Measurements from ENCODE around the gene TMEM154.
A peak's percentile ranks its signal among the peaks of the same experiment; 100 is the strongest.

TMEM154 gene

DNA sequence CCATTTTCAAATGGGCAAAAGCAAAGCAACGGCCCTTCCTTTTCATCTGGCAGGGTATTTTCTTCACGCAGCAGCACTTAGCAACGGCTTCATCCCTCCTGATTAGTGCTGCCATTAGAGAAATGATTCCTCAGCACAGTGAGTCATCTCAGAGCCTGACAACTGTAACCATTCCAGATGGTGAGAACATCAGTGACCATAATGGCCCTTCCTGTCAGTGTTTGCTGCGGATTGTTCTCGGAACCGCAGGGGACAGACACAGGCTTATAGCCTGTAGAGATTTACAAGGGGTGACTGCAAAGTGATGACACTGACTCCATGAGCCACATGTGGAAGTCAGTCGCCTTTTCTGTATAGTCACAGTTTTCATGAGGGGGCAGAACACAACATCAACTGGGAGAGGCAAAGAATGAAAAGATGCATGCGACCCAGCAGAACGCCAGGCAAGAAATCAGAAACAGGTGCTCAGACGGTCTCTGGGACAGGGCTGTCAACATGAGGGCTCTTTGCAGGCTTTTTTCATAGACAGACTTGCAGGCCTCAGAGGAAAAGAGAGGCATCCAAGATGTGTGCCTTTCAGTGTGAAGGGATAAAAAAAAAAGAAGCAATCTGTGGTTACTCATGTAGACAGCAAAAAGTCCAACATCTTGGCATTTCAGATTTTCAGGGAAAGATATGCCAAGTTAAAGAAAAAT, 74.0 kb downstream of the TMEM154 start:
- H3K4me3 ChIP-seq (ENCODE audit: low read depth, low read length), result no peak overlapping the region
- DNase-seq (ENCODE audit: low read depth), result peak; percentile 39

DNA sequence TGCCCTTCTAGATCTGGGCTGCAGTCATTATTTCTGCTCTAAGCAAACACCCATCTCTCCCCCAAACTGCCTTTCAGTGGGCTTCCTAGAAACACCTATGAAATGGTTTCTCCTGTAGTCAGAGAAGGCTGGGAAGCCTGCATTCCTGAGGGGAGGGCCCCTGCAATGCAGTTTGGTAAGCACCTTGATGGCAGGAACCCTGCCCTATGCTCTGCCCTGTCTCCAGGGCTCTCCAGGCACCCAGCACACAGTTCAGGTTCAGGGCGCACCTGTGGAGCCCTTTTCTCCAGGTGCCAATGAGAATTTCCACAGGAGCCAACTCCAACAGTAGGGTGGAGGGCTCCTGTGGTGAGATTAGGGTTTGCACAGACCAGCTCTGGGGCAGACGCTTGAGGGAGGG, 74.8 kb downstream of the TMEM154 start:
- DNase-seq (ENCODE audit: low read depth), result no peak
- no peak overlapping the region for H3K4me3 ChIP-seq (ENCODE audit: low read depth, low read length)

DNA sequence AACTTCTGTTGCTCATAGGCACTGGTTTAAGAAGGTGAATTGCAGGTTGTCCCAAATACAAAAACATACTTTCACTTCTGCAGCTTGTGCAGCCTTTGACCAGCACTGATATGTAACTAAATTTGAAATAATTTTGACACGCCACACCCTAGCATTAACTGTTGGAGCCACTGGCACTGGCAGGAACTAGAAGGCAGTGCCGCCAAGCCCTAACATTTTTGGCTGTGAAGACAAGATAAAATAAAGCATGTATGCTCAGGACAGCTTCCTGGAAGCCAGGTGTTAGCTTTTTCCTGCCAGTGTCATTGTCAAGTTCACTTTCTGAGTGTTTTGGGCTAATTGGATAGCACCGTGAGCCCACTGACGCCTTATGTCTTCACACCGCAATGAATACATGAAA, 78.6 kb downstream of the TMEM154 start:
- DNase-seq (ENCODE audit: low read depth), result no peak
- H3K4me3 ChIP-seq (ENCODE audit: low read depth, low read length), result no peak overlapping the region

DNA sequence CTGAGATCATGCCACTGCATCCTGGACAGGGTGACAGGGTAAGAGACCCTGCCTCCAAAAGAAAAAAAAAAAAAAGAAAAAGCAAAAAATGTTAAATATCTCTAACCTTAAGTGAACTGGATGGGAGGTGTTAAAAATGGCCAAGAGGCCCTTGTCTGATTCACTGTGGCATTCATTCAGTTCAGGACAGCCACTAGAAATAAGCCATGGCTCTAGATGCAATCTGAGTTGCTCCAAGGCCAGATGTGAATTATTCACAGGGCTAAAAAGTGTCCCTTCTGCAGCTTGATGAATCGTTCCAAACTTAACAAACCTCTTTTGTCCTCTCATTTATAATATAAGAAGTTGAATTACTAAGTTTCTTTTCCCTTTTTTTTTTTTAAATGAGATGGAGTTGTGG, 80.2 kb downstream of the TMEM154 start:
- DNase-seq (ENCODE audit: low read depth), result no peak
- H3K4me3 ChIP-seq (ENCODE audit: low read depth, low read length), result no peak overlapping the region

DNA sequence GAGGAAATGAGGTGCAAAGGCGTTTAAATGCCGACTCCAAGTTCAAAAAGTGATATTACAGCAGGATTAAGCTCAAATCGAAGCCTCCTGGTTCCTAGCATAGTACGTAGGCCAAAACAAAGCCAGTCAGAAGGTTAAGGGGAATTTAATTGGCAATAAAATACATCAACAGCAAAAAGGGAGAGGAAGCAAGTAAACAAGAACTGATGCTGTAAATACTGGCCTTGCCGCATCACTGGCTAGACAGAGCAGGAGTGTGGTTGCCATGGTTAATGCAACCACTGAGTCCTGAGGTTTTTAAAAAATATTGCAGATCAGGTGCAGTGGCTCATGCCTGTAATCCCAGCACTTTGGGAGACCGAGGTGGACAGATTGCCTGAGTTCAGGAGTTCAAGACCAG, 80.7 kb downstream of the TMEM154 start:
- no peak for DNase-seq (ENCODE audit: low read depth)

DNA sequence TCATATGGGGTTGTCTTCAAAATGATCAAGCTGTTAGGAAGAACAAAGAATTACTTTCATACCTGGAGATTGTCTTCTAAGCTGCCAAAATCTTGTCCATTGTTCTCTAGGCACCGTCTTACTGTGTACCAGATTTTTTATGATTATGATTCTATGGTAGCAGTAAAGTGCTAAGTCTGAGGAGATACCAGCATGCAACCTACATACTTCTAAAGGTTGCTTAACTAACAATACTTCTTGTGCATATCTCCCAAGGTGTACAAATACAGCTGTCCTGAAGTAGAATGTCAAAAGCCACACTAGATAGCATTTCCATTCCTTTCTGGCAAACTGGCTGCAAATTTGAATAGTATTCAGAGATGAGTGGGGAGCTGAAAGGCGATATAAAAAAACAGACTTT, 81.3 kb downstream of the TMEM154 start:
- DNase-seq (ENCODE audit: low read depth), result no peak
- H3K4me3 ChIP-seq (ENCODE audit: low read depth, low read length), result no peak overlapping the region

More for the DNA sequence above, 80.7 kb downstream of the TMEM154 start:
- H3K4me3 ChIP-seq (ENCODE audit: low read depth, low read length), result no peak overlapping the region

DNA sequence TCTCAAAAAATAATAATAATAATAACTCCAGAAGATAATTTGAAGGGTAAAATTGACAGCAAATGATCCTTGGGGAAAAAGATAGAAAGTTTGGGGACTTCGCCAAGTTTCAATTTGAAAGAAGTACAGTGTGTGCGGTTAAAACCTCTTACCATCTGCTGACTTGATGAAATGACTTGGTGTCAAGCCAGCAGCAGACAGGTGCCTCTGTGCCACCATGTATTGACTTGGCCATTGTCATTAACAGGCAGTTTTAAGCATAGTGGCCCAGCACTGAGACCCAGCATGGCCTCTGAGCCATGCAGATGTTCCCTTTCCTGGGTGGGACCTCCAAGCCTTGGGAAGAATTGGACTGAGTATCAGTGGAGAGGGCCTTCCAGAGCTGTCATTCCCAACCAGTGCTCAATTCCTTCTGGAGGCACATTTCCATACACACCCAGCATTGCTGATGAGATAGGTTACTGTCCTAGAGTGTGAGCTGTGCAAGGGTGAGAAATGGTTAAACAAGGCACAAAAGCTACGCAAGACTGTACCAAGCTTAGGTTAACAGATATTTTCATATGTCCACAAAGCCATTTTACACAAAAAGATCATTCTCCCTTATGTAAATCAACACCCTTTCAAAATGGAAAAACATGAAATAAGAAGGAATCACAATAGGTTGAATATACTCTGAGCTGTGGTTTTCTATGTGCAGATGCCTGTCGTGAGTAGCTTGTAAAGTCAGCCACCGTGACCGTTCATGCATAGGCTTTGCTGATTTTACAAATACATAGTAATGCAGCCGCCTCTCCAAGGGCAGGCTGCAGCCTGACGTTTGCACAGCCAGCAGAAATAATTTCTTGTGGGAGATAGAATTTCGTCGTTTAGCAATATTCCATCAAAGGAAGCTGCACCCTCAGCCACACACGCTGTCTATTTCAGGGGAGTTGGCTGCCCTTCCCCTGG, 84.5 kb downstream of the TMEM154 start:
- DNase-seq (ENCODE audit: low read depth), result no peak

DNA sequence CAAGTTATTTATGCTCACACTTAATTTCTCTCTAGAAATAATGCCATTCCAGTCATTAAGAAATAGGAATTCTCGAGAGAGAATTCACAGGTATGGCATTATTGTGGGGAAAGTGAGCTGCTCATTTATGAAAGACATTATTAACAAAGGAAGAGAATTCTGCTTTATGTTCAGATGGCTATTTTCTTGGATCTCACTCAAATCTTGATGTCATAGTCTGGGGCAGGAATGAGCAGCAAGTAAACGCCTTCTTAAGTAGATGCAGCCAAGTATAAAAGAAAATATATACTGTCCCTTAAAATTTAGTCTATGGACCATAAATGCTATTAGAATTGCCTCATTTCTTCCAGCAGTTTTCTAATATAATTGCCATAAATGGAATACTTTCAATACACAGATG, 85.7 kb downstream of the TMEM154 start:
- H3K4me3 ChIP-seq (ENCODE audit: low read depth, low read length), result no peak overlapping the region
- DNase-seq (ENCODE audit: low read depth), result no peak

More for the DNA sequence above, 84.5 kb downstream of the TMEM154 start:
- H3K4me3 ChIP-seq (ENCODE audit: low read depth, low read length), result no peak overlapping the region

DNA sequence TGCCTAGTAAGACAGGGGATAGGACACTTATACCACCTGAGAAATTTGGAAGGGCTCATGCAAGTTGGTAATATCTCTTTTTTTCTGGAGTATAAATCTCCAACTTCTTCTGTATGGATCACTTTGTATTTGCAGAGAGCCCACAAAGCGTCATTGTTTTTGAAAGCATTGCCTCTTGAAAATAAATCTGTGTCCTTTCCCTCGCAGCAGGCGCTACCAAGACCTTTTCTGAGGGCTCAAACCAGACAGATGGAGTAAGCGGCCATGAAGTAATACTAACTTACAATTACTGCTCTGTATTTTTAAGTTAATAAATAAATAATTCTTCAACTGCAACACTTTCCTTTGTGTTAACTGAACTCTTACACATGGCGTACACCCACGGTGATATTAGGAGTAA, 87.9 kb downstream of the TMEM154 start:
- no peak for DNase-seq (ENCODE audit: low read depth)
- H3K4me3 ChIP-seq (ENCODE audit: low read depth, low read length), result no peak overlapping the region

DNA sequence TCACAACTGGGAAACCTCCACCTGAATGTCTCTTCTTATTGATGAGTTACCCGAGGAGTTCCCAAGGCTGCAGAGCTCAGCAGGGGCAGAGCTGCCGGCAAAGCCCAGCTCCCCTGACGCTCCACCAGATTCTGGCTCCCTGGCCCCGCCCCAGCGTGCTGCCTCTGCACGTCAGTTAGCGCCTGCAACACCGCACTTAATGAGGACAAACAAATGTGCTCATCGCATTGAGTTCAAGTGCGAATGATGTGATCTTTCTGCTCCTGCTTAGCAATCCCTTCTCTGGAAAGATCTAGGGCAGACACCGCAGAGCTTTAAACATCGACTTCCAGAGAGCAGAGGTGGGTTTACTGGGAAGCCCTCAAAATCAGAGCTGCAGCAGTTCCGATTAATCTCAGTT, 88.4 kb downstream of the TMEM154 start:
- H3K4me3 ChIP-seq (ENCODE audit: low read depth, low read length), result no peak overlapping the region

DNA sequence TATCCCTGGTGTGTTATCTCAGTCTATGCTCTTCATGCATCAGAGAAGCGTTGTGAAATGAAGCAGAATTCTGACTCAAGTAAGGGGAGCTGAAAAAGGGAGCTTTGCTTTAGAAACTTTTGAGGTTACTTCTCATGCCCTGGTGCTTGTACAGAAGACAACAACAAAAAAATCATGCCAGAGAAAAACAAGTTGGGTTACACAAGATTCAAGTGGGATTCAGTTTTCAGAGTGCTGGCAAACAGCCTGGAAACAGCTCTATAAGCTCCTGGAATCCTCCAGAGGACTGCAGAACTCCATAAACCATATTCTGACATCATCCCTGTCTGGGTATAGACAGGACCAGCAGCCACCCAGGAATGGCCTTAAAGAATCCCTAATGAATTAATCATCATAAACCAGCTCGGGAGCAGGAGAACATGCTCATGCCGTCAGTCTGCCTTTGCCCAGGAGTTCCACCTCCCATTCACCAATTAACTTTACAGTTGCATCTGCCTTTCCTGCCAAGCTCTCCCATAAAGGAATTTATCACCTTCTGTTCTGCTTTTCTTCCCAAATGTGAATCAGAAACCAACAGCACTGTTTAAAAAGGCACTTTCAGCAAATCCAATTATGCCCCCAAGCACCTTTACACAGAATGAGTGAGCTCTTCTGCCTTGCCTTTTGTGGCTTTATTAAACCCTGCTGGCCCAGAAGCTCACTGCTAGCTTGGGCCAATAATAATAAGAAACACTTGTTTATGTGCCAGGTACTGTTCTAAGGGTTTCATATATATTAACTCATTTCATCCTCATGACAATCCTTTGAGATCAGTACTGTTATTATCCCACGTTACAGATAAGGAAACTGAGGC, 89.4 kb downstream of the TMEM154 start:
- H3K4me3 ChIP-seq (ENCODE audit: low read depth, low read length), result no peak overlapping the region
- peak; percentile 100 for DNase-seq (ENCODE audit: low read depth)

More for the DNA sequence above, 88.4 kb downstream of the TMEM154 start:
- DNase-seq (ENCODE audit: low read depth), result peak; percentile 67

DNA sequence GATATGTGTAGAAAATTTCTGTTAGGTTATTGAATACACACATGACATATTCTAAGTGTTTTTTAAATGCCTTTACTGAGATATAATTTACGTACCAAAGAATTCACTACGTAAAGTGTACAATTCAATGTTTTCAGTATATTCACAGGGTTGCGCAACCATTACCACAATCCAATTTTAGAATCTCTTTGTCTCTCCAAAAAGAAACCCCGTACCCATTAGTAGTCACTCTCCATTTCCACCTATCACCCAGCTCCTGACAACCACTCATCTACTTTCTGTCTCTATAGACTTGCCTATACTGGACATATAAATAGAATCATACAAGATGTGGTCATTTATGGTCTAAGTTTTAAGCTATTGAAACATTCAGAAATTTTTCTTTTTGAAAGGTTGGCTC, 90.9 kb downstream of the TMEM154 start:
- H3K4me3 ChIP-seq (ENCODE audit: low read depth, low read length), result no peak overlapping the region
- no peak for DNase-seq (ENCODE audit: low read depth)

DNA sequence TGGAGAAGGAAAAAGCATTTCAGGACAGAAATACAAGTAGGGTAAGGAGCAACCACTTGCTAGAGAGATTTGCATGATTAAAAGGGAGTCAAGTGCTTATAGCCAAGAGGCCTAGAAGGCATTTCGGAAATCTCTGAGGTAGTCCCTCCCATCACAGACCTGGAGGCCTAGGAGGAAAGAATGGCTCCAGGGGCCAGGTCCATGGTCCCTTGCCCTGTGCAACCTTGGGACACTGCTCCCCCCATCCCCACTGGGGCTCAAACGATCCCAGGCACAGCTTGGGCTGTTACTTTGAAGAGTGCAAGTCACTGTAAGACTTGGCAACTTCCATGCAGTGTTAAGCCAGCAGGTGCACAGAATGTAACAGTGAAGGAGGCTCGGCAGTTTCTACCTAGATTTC, 92.7 kb downstream of the TMEM154 start:
- DNase-seq (ENCODE audit: low read depth), result no peak
- no peak overlapping the region for H3K4me3 ChIP-seq (ENCODE audit: low read depth, low read length)

DNA sequence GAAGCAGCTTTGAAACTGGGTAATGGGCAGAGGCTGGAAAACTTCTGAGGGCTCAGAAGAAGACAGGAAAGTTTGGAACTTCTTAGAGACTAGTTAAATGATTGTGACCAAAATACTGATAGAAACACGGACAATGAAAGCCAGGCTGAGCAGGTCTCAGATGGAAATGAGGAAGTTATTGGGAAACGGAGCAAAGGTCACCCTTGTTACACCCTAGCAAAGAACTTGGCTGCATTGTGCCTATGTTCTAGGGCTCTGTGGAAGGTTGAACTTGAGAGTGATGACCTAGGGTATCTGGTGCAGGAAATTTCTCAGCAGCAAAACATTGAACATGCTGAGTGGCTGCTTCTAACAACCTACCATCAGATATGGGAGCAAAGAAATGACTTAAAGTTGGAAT, 93.1 kb downstream of the TMEM154 start:
- no peak overlapping the region for H3K4me3 ChIP-seq (ENCODE audit: low read depth, low read length)
- DNase-seq (ENCODE audit: low read depth), result no peak

DNA sequence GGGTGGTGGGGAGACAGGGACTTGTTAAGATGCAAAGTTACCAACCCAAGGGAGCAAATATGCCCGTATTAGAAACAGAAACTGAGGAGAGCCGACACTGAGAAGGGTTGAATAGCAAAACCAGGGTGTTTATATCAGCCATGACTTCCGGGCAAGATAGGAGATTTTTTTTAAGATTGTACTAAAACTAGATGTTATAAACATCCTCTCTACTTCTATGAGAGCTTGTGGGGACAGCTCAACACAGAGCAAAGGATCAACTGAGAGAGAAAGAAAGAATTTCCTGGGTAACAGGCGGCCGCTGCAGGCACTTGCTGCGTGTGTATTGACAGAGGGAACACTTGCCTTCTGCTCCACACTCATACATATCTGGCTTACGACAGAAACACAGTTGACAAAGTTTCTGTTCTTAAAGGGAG, 94.8 kb downstream of the TMEM154 start:
- DNase-seq (ENCODE audit: low read depth), result no peak
- no peak overlapping the region for H3K4me3 ChIP-seq (ENCODE audit: low read depth, low read length)

DNA sequence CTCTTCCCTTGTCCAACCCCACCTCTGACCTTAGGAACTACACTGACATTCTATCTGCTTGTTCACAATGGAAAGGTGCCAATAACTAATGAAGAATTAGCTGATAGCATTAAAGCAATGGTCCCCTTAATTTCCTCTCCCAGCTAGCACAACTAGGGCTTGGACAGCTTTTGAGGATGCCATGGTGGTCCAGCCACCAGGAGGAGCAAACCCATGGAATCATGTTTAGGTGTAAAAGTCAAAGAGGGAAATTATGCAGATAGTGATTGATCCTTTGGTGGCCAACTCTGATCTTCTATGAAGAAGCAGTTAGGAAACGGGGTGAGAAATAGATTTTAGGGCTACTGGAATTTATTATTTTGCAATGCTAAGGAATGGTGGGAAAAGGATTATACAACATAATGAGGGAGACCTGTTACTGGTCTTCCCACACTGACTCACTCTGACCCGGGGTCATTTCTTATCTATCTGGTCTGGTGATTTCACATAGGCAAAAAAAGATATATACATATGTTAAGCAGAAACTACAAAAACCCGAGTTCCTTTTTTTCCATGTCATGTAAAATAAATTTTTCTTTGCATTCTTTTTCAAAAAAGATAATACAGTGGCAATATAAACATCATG, 98.1 kb downstream of the TMEM154 start:
- H3K4me3 ChIP-seq (ENCODE audit: low read depth, low read length), result no peak overlapping the region
- no peak for DNase-seq (ENCODE audit: low read depth)

DNA sequence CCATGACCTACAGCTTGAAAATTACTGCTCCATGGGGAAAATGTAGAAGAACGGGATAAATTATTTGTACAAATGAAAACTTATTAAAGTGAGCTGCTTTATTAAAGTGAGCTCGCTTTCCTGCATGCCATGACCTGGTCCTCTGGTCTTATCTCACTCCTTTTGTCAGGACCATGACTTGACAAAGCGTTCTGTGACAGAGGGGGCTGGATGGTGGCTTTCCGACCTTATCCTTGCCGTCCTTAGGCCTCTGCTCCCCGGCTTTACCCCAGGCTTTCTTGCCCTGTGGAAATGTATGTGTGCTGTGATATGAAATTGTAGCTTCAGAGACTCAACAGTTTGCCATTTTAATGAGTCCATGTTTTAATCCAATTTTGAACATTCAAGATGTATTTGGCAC, 99.9 kb downstream of the TMEM154 start:
- DNase-seq (ENCODE audit: low read depth), result no peak

DNA sequence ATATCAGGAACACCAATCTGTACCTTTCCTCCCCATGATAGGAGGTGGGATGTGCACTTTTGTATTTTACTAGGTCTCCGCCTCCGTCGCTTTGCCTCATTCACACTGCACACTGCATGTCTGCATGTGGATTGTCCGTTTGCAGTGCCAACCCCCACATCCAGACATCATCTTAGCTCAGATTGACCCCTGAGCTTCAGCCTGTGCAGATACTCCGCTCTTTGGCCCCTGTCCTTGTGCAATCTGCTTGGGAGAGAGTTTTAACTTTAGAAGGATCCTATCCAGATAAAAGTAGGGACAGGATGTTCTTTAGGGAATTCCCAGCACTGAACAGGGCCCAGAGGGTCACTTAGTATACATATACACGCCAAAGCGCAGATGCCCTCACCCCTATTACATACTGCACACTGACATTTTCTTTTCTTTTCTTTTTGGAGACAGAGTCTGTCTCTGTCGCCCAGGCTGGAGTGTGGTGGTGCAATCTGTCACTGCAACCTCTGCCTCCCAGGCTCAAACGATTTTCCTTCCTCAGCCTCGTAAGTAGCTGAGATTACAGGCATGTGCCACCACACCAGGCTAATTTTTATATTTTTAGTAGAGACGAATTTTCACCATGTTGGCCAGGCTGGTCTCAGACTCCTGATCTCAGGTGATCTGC, 100.6 kb downstream of the TMEM154 start:
- no peak overlapping the region for H3K4me3 ChIP-seq (ENCODE audit: low read depth, low read length)
- DNase-seq (ENCODE audit: low read depth), result no peak

More for the DNA sequence above, 99.9 kb downstream of the TMEM154 start:
- H3K4me3 ChIP-seq (ENCODE audit: low read depth, low read length), result no peak overlapping the region

DNA sequence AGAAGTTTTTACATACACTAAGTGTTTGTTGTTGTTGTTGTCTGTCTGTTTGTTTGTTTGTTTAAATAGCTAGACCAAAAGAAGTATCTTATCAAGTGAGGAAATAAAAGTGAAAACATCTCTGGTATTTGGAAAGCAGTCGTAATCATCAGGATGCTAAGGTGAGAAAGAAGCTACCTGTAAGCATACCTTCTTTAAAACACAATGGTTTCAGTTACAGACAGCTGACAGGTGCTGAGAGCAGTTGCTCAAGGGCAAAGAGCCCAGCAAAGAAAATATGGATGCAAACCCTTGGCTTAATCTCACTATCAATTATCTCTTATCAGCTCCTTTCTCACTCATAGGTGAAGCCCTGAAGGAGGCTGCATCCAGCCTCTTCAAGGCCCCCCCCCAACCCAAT, 101.1 kb downstream of the TMEM154 start:
- no peak overlapping the region for H3K4me3 ChIP-seq (ENCODE audit: low read depth, low read length)
- no peak for DNase-seq (ENCODE audit: low read depth)
